Activated CD4-positive, alpha-beta T cell treated with anti-CD3 and anti-CD28 coated beads for 24 hours (primary cell): Measurements from ENCODE around the gene HSPA4.
A peak's percentile ranks its signal among the peaks of the same experiment; 100 is the strongest.
"Not testable (repeated sequence)": the region's sequence is repeated elsewhere in the genome, so short reads cannot be mapped to it uniquely, and the experiment has no call there.

Experiments used
- DNase-seq, 2 donors: peaks; one replicate each; pipeline ENCODE4 v3.0.0-alpha.2; 2020; ENCODE audit warnings: low read depth in 2 of 2

Gene HSPA4

DNA sequence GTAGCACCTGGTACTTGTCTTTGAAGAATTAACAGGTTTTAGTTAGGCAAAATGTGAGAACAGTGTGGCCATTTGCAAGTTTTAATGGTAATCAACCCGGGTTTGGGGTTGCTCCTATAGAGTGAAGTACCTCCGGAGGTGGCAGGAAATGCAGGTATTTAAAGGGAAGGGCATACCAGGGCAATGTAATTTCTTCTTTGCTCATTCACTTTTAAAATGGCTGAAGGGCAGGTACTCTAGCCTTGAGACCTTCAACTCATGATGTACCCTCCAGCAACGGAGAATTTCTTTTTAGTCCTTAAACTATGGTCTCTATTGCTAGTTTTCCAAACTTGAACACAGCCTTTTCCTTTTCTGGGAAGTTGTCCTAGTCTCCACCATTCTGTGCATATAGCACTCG is 1.3 kb upstream of the HSPA4 start:
- DNase-seq: no peak

DNA sequence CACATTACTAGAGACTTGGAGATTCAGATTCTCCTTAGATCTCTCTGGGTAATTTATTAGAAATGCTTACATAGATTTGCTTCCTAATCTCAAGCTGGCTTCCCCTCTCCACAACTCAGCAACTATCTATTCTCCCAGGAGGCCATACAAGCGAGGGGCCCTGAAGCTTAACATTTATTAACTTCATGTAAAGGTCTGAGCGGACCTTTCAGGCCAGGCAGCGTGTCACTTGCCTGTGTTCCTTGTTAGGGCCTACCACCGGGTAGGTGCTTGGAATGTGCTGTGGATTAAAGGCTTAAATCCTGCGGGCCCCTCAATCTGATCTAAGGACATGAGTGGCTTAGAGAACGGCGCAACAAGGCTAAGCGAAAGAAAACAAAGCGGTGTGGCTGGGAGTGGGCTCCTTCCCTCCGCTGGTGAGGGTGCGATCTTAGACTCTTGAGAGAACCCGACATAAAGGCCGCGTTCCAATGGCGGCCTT is 712 bp upstream of the HSPA4 start:
- DNase-seq: no peak

DNA sequence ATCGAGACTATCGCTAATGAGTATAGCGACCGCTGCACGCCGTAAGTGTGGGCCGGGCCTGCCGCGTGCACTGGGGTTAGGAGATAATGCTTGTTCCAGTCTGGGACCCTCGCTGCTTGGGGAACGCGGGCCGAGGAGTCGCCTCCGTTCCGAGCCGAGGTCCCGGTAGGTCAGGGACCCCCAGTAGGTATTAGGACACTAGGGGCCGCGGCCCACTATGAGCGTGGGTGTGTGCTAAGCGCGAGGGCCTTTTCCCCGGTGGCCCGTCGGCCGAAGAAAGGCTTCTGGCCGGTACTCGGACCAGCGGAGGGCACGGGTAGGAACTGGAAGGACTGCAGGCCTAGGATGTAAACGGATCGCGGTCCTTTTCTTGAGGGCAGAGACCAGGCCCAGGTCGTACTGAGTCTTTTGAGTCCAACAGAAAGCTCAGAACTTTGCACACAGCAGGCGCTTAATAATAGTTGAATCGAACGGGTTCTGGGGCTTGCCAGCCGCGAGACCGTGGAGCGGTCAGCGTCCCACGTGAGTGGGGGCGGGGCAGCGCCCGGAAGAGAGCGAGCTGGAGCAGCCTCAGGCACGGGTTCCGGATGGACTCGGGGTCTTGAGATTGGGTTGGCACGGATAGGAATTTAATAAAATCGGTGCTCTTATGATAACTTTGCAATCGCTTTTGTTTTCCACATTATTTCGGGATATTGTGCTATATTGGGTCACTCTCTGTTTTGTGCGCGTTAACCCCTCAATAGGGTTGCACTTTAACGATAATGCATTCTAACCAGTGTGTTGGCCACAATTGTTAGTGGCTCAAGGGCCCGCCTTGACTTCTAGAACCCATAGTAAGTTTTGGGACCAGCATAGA is 733 bp downstream of the HSPA4 start:
- DNase-seq: peak; percentile 19 to 59

DNA sequence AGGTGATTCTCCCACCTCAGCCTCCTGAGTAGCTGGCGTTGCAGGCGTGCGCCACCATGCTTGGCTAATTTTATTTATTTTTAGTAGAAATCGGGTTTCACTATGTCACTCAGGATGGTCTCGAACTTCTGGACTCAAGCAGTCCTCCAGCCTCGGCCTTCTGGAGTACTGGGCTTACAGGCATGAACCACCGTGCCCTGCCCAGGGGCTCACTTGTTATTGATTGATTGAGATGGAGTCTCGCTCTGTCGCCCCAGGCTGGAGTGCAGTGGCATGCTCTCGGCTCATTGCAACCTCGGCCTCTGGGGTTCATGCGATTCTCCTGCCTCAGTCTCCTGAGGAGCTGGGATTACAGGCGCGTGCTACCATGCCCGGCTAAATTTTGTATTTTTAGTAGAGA is 1.6 kb downstream of the HSPA4 start:
- no peak for DNase-seq

DNA sequence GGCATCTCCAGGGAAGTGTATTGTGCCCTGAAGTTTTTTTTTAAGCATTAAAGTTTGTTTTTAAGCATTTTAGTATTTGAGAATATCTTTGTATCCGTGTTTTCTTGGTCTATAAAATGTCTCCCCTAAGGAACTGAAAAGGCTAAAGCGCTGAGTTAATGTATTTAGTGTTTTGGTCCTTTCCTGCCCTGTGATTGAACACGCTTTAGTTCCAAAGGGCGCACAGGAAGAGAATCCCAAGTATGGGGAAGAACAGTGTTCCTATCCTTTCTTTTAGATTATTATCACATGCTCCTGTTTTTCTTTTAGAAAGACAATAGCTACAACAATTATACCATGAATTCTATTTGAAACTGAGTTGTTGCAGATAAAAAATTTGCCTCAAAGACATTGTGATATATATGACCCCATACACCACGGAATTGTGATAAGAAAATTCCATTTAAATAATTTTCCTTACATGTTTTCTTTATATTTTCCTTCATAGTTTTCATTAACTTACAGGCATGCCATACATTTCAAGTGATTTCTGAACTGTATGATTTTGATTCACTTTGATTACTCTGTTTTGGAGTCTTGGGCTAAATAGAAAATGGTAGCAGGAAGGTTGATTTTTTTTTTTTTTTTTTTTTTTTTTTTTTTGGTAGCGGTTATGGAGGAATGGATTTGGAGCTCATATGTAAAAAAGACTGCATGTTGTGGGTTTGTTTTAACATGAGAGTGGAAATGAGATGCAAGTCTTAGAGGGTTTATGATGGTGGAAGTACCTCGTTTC is 3.1 kb downstream of the HSPA4 start:
- no peak for DNase-seq

DNA sequence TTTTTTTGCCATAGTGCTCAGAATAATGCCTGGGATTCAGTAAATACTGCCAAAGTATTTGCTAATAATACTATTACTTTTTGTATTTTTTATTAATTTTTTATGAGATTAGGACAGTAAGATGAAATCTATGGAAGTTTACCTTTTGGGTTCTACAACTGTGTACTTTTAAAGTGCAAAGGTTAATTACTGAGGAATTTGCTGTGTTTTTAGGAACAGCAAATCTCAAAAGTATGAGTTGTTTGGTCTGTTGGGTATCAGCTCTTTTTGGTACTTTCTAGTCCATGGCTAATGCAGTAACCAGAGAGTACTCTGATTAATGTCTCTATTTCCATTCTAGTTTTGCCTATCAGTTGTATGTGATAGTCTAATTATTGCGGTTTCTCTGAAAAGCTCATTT is 5.1 kb downstream of the HSPA4 start:
- DNase-seq: no peak

DNA sequence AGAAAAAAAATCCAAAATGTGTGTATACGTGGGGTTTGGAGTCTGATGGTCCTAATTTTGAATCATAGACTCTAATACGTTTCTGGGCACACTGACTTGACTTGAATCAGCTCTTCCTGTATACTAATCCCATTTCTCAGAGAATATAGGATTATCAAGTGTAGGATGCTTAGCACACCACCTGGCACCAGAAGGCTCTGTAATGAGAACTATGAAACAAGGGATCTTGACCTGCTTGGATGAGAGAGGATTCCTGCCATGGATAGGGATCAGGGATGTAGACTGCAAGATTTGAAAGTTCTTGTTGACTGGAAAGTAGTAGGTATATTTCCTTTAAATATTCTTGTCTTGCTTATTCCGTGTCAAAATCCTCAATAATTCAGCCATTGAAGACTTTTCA is 7.8 kb downstream of the HSPA4 start:
- DNase-seq: no peak

DNA sequence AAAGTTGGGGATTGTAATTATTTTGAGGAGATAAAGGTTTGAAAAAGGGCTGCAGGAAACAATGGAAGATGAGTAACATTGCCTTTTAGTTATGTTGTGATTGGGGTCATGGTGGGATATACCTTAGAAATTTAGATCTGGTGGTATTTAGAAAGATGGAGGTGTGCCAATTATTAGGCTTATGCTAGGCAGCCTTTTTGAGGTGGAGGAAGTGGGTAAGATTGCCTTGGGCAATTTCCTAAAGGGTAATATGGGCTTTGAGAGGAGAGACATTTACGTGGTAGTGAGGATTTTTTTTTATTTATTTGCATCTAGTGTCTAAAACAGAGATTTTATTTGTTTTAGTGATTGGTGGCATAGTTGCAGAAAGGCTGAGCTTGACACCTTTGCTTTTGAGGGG is 10.5 kb downstream of the HSPA4 start:
- no peak for DNase-seq

DNA sequence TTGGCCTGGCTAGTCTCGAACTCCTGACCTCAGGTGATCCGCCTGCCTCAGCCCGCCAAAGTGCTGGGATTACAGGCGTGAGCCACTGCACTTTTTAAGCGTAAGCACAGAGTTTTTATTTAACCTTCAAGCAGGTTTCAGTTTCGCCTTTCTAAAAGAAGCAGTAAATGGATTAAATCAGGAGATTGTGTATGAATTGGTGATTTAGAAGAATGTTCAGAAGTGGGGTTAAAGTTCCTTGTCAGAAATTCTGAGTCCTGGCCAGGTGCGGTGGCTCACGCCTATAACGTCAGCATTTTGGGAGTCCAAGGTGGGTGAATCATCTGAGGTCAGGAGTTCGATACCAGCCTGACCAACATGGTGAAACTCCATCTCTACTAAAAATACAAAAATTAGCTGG is 12.2 kb downstream of the HSPA4 start:
- no peak for DNase-seq

DNA sequence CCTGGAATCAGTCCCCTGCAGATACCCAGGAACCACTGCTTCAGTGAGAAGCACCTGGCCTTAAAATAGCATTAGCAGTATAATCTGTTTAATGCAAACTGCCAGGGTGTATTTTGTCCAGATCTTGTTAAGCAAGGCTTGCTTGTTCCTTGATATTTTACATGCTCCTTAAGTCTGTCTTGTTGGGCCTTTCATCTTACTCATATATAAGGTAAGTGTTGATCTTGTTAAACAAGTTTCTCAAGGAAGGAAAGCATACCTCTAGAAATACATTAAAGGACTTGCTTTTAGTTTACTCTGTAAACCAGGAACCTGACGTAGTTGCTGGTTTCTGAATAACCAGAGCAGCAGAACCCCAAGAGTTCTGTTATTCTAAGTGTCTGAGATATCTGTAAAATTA is 13.7 kb downstream of the HSPA4 start:
- DNase-seq: no peak

DNA sequence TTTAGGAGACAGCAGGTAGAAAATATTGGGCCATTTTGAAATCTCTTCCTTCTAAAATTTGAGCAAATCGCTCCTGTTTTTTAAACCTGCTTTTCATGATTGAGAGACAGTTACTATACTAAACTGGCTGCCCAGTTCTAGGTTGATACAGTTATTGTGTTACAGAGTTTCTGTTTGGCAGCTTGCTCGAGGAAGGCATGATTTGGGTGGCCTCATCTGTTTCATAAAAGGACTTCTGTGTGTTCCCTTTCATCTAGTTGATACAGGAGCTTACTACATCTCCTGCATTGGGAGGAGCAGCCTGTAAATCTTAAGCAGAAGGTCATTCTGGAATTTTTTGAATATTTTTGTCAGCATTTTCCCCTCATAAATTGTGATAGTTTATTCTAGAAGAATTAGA is 14.2 kb downstream of the HSPA4 start:
- no peak for DNase-seq

DNA sequence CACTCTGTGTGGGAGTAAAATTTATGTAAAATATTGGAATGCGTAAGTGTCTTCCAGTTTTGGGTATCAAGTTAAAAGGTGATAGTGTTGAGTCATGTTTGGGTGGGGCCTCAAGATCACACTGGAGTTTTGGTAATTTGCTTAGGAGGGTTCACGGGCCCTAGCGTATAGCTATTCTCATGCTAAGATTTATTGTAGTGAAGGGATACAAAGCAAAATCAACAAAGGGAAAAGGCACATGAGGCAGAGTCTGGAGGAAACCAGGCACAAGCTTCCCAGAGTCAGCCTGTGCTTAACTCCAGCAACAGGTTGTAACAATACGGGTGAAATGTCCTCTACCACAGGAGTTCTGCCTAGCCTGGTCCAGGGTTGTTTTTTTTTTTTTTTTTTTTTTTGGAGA is 20.2 kb downstream of the HSPA4 start:
- DNase-seq: no peak

DNA sequence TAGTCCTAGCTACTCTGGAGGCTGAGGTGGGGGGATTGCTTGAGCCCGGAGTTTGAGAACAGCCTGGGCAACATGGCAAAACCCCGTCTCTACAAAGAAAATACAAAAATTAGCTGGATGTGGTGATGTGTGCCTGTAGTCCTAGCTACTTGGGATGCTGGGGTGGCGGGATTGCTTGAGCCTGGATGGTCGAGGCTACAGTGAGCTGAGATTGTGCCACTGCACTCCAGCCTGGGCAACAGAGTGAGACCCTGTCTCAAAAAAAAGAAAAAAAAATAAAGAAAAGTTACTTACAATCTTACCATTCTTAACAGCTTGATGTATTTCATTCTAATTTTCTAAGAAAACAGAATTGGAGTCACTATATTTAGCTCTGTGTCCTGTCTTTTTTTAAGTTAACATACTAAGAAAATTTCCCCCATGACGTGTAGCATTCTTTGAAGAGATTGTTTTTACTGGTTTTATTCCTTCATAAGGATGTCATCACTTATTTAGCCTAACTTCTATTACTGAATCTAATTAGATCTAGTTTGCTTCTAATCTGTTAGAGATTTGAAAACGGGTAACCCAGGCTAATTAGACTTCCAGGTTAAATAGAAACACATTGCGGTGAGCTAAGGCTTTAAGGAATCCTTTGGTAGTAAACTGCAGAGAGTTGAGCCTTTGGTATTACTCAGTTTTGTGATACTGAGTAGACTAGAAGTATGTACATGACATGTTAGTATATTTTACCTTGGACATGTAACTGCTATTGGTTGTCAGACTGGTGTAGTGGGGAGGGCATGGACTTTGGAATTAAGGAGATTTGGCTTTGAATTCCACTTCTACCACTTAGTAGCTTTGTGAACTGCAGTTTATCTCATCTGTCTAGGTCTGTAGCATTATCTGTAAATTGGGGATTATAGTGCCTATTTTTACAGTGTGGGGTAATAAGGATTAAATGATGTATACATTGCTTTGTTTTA is 24.0 kb downstream of the HSPA4 start:
- no peak for DNase-seq

DNA sequence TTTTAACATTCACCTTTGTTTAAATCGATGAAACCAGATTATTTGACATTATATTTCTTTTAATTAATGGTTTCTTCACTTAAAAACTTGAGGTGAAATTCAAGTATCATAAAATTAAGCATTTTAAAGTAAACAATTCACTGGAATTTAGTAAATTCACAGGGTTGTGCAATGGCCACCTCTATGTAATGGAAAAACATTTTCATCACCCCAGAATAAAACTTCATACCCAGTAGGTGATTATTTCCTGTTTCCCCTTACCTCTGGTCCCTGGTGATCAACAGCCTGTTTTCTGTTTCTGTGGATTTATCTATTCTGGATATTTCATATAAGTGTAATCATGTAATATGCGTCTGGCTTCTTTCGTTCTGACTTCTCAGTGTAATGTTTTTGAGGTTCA is 27.2 kb downstream of the HSPA4 start:
- no peak for DNase-seq

DNA sequence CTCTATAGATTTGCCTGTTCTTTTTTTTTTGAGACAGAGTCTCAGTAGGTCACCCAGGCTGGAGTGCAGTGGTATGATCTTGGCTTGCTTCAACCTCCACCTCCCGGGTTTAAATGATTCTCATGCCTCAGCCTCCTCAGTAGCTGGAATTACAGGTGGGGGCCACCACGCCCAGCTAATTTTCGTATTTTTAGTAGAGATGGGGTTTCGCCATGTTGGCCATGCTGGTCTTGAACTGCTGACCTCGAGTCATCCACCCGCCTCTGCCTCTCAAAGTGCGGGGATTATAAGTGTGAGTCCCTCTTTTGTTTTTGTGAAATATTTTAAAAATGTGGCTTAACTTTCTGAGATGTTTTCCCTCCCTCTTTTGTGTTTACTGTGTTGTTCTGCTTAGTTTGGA is 29.2 kb downstream of the HSPA4 start:
- no peak for DNase-seq

DNA sequence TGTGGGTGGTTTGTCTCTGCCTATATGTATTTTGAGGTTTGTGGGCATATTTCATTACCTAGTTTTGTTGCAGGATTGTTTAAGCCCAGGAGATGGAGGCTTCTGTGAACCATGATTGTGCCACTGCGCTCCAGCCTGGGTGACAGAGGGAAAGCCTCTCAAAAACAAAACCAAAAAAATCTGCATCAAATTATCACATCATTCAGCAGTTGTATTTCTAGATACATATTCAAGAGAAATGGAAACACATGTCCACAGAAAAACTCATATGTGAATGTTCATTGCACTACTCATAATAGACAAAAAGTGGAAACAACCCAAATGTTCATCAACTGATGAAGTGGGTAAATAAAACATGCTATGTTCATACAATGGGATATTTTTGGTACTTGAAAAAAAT is 29.9 kb downstream of the HSPA4 start:
- no peak for DNase-seq

DNA sequence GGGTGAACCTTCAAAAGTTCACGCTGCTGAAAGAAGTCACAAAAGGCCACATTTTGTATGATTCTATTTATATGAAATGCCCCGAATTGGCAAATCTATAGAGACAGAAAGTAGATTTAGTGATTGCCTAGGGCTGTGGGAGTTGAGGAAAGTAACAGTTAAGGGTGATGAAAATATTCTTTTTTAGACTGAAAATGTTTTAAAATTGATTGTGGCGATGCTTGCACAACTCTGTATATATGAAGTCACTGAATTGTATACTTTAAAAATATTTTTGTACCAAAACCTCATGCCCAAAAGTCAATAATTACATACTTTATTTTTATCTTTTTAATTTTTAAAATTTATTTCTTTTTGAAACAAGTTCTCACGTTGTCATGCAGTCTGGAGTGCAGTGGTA is 30.3 kb downstream of the HSPA4 start:
- no peak for DNase-seq

DNA sequence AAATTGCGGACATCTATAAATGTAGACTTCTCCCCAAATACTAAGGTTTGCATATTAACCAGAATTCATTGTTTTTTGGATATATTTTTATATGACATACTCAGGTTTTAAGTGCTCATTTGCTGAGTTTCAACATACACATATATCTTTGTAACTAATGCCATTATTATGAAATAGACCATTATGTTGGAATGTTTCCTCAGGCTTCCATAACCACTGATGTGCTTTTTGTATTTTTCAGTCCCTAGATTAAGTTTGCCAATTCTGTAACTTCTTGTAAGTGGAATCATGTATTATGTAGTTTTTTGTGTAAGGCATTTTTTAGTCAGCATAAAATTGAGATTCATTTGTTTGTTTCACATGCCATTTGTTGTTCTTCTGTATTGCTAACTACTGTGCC is 32.1 kb downstream of the HSPA4 start:
- no peak for DNase-seq

DNA sequence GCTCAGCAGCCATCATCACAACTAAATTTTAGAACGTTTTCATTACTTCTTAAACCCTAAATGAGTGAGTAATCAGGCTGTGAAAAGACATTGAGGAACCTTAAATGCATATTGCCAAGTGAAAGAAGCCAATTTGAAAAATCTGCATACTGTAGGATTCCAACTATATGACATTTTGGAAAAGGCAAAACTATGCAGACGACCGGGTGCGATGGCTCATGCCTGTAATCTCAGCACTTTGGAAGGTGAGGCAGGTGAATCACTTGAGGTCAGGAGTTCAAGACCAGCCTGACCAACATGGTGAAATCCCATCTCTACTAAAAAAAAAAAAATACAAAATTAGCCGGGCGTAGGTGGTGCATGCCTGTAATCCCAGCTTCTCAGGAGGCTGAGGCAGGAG is 33.4 kb downstream of the HSPA4 start:
- DNase-seq: not testable (repeated sequence)

DNA sequence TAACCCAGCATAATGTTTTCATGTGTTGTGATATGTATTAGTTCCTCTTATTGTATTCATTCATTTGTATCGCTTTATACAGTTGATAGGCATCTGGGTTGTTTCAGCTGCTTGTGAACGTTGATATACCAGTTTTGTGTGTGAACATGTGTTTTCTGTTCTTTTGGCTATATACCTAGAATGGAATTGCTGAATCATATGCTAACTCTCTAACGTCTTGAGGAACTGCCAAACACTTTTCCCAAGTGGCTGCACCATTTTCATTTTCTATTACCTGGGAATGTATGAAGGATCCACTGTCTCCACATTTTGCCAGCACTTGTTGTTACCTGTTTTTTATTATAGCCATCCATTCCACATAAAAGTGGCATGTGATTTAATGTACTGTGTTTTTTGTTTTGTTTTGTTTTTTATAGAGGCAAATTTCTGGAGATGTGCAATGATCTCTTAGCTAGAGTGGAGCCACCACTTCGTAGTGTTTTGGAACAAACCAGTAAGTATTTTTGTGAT is 34.6 kb downstream of the HSPA4 start:
- DNase-seq: no peak

DNA sequence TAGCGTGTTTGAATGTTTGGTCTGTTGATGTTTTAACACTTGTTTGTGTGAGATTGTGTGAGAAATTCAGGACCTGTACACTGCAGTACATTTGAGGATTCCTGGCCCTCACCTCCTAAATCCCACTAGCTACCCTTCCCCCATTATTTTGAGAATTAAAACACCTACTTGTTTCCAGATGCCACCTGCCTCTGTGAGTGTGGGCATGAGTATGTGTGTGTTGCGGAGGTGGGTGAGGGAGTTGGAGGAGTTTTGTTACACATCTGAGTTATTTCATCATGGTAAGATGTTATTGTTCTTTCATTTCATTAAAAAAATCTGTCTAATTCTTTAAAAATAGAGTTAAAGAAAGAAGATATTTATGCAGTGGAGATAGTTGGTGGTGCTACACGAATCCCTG is 36.3 kb downstream of the HSPA4 start:
- DNase-seq: no peak

DNA sequence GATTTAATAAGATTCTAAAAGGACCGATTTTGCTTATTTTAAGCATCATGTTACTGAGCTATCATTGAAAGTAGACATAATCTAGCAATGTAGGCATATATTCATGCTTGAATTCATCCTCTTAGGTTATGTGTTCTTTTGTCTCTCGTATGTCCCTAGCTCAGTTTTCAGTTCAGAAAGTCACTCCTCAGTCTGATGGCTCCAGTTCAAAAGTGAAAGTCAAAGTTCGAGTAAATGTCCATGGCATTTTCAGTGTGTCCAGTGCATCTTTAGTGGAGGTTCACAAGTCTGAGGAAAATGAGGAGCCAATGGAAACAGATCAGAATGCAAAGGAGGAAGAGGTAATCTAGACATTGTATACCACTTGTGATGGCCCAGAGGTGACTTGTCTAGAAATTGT is 39.2 kb downstream of the HSPA4 start:
- DNase-seq: no peak
